KMS-11 (cell line): ENCODE measurements around the gene CRYBG2.

Experiments used
- H2AFZ ChIP-seq: fragments of 200-600 bp; sonication (generic); 2 replicates; pipeline ENCODE4 v1.6.1; 2016; ENCODE audit warnings: antibody characterized with exemption, mixed run types, low read depth
- H3K27ac ChIP-seq: fragments of 200-600 bp; sonication (generic); 2 replicates; pipeline ENCODE4 v1.6.1; 2016; ENCODE audit warnings: mild to moderate bottlenecking, mixed run types
- H3K27me3 ChIP-seq: fragments of 200-600 bp; sonication (generic); 2 replicates; pipeline ENCODE4 v1.6.1; 2017; ENCODE audit warnings: mild to moderate bottlenecking, low read depth, mixed run types, moderate library complexity; ENCODE audit not compliant: insufficient read depth
- H3K36me3 ChIP-seq: fragments of 200-600 bp; sonication (generic); 2 replicates; pipeline ENCODE4 v1.6.1; 2017; ENCODE audit warnings: mild to moderate bottlenecking, mixed run types; ENCODE audit not compliant: insufficient read depth
- H3K4me1 ChIP-seq: fragments of 200-600 bp; sonication (generic); 2 replicates; pipeline ENCODE4 v1.6.1; 2016; ENCODE audit warnings: mild to moderate bottlenecking, low read depth, mixed run types; ENCODE audit not compliant: poor library complexity, severe bottlenecking
- H3K4me2 ChIP-seq: fragments of 200-600 bp; sonication (generic); 2 replicates; pipeline ENCODE4 v1.7.0; 2016; ENCODE audit warnings: mild to moderate bottlenecking, mixed run types
- H3K4me3 ChIP-seq: fragments of 200-600 bp; sonication (generic); IDR thresholded peaks from 2 replicates; pipeline ENCODE4 v1.6.1; 2017; ENCODE audit warnings: low read depth, low read length, mixed read lengths; ENCODE audit not compliant: insufficient read depth
- H3K79me2 ChIP-seq: fragments of 200-600 bp; sonication (generic); 2 replicates; pipeline ENCODE4 v1.6.1; 2016; ENCODE audit warnings: low read depth, mixed run types; ENCODE audit not compliant: insufficient read depth
- H3K9ac ChIP-seq: fragments of 200-600 bp; sonication (generic); 2 replicates; pipeline ENCODE4 v1.6.1; 2016; ENCODE audit warnings: mild to moderate bottlenecking, mixed run types
- H4K20me1 ChIP-seq: fragments of 200-600 bp; sonication (generic); 2 replicates; pipeline ENCODE4 v1.6.1; 2016; ENCODE audit warnings: mild to moderate bottlenecking, mixed run types; ENCODE audit not compliant: insufficient read depth
- TF ChIP-seq, protein P1 (sequence below): fragments of 200-600 bp; sonication (generic); conservative IDR thresholded peaks from 2 replicates; pipeline ENCODE4 v1.6.1; 2017; ENCODE audit warnings: low read depth, mild to moderate bottlenecking, antibody characterized with exemption, low read length, moderate library complexity, mixed read lengths

Gene CRYBG2

DNA sequence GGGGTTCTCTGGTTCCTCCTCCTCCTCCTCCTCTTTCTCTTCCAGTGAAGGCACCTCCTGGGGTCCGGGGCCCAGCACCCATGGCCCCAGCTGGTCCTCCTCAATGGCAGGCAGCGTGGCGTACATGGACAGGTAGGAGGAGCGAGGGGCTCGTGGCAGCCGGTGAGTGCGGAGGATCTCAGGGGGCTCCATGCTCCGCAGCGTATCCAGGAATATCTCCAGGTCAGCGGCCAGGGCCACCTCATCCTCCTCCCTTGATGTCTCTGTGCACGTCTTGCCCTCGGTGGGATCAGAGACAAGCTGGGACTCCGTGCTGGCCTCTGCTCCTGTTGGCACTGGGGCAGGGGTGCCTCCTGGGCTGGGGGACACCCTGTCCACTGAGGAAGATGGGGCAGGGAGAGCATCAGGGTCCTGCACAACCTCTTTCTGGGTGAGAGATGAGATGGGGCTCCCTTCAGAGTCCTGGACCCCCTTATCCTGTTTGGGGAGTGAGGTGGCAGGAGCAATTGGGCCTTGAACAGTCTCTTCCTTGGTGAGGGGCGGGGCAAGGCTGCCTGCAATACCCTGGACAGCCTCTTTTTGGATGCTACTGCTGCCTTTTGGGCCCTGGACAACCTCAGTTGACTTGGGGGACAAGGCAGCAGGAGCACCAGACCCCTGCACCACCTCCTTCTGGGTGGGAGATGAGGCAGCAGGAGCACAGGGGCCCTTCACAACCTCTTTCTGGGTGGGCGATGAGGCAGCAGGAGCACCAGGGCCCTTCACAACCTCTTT is 9.6 kb downstream of the CRYBG2 start:
- no peak overlapping the region for H3K4me3 ChIP-seq
- H3K4me2 ChIP-seq = no peak overlapping the region
- no peak overlapping the region for H3K27ac ChIP-seq
- no peaks in the 10 kb centered on the region for H4K20me1 ChIP-seq
- no peaks in the 10 kb centered on the region for H3K36me3 ChIP-seq
- H2AFZ ChIP-seq = no peak overlapping the region
- H3K27me3 ChIP-seq = no peaks in the 10 kb centered on the region; the same call in 1 of the 2 replicates
- no peak overlapping the region for H3K9ac ChIP-seq
- H3K79me2 ChIP-seq = no peaks in the 10 kb centered on the region
- TF ChIP-seq, protein P1, sequence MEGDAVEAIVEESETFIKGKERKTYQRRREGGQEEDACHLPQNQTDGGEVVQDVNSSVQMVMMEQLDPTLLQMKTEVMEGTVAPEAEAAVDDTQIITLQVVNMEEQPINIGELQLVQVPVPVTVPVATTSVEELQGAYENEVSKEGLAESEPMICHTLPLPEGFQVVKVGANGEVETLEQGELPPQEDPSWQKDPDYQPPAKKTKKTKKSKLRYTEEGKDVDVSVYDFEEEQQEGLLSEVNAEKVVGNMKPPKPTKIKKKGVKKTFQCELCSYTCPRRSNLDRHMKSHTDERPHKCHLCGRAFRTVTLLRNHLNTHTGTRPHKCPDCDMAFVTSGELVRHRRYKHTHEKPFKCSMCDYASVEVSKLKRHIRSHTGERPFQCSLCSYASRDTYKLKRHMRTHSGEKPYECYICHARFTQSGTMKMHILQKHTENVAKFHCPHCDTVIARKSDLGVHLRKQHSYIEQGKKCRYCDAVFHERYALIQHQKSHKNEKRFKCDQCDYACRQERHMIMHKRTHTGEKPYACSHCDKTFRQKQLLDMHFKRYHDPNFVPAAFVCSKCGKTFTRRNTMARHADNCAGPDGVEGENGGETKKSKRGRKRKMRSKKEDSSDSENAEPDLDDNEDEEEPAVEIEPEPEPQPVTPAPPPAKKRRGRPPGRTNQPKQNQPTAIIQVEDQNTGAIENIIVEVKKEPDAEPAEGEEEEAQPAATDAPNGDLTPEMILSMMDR = no peak
- no peaks in the 10 kb centered on the region for H3K4me1 ChIP-seq

DNA sequence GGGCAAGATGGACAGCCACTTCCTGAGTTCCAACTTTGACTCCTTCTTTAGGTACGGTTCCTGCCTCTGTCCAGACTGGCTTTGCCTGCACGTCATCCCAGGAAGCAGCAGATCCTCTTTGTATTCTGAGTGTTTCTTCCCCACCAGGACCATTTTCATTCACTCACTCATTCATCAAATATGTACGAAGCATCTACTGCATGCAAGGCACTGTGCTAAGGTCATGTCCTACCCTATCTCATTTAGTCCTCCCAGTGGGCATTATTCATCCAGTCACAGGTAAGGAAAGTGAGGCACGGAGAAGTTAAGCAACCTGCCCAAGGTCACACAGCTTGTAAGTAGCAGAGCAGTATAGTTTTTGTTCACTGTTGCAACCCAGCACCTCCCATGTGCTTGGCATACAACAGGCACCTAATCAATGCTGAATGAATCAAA is 13.9 kb downstream of the CRYBG2 start:
- TF ChIP-seq, protein P1 = no peak
- H3K27ac ChIP-seq = no peak overlapping the region
- H3K4me3 ChIP-seq = no peak overlapping the region
- H3K36me3 ChIP-seq = no peaks in the 10 kb centered on the region
- no peaks in the 10 kb centered on the region for H4K20me1 ChIP-seq
- H3K4me2 ChIP-seq = no peak overlapping the region
- peaks cover 20% of the 10 kb centered on the region for H3K4me1 ChIP-seq
- H3K9ac ChIP-seq = no peak overlapping the region
- H2AFZ ChIP-seq = no peak overlapping the region
- H3K27me3 ChIP-seq = no peaks in the 10 kb centered on the region
- no peaks in the 10 kb centered on the region for H3K79me2 ChIP-seq

DNA sequence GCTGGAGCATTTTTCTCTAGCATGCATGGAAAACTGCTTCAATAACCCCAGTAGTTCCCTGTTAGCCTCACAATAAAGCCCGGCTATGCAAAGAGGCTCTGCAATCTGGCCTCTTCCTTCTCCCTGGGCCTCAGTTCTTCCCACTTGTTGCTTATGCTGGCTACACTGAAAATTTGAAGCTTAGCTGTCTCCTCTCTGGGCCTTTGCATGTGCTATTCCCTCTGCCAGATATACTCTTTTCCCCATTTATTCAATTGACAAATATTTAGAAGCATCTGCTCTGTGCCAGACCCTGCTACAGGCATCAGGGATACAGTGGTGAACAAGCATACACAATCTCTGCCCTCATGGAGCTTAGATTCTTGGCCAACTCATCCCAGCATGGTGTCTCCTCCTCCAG is 15.3 kb downstream of the CRYBG2 start:
- Histone ChIP-seq H3K27ac (no peak overlapping the region), H3K4me3 (no peak overlapping the region), H3K79me2 (no peaks in the 10 kb centered on the region), H2AFZ (no peak overlapping the region), H3K27me3 (no peaks in the 10 kb centered on the region), H3K4me2 (no peak overlapping the region), H3K9ac (no peak overlapping the region), H4K20me1 (no peaks in the 10 kb centered on the region), H3K4me1 (peaks cover 20% of the 10 kb centered on the region), H3K36me3 (no peaks in the 10 kb centered on the region)
- TF ChIP-seq, protein P1 = no peak

- TF ChIP-seq, protein P1 = no peak
- Histone ChIP-seq H3K9ac (no peak overlapping the region), H3K36me3 (no peaks in the 10 kb centered on the region), H3K4me2 (no peak overlapping the region), H4K20me1 (no peaks in the 10 kb centered on the region), H3K79me2 (no peaks in the 10 kb centered on the region), H3K27ac (no peak overlapping the region), H3K27me3 (no peaks in the 10 kb centered on the region), H2AFZ (peak overlapping the region; percentile 91; the same call in 1 of the 2 replicates), H3K4me1 (peaks cover 20% of the 10 kb centered on the region), H3K4me3 (no peak overlapping the region)
Observed at GRCh38 chr1:26337625-26338024, 16.3 kb downstream of the CRYBG2 start.
